Right ventricle myocardium inferior (tissue), 1 donor: Measurements from ENCODE around the gene SCRN2. TPM values are rescaled to one million over a fixed set of nuclear protein-coding genes. Genes with fewer than 3 reads are reported as not detected.

Experiments used
- ATAC-seq: fragments of 200-7000 bp; cut with Tn5 transposase; one replicate; pipeline ENCODE4 v1.9.1; 2020; ENCODE audit warnings: mild to moderate bottlenecking, moderate library complexity
- DNase-seq: peaks from one replicate; pipeline ENCODE4 v3.0.0; 2021; ENCODE audit errors: missing footprints
- intact Hi-C: fragments of 100-400 bp; cut with DNase I; formaldehyde crosslinking; loops from one replicate; pipeline ENCODE4 v1.11.0; 2022
- total RNA-seq: library from RNA; stranded (reverse); fragmentation: NEBNext Ultra II Directional; extraction: Animal tissue kit (Norgen Biotek cat#: 25700); gene quantifications from one replicate; pipeline ENCODE4 v1.2.1, GENCODE V29; 2021
- donor health status: DM: no; HTN: yes; CAD: no; lungs with severe emphysema.

Gene SCRN2
- total RNA-seq, 1 donor from 2014 or later, result 27.0 TPM

- DNase-seq (no peak), ATAC-seq (peak; percentile 84)
- intact Hi-C loops, result no loop called here
Measured at GRCh38 chr17:47850692-47851573, 9.9 kb upstream of the SCRN2 start, which contains the start of gene SP6. TSS of gene SP6 (minus strand) at chr17:47851163. CDS start at chr17:47848429, 2,734 bp downstream.

- ATAC-seq, result no peak
- intact Hi-C loops, result no loop called here
- no peak for DNase-seq
Measured at GRCh38 chr17:47850373-47850691, 9.3 kb upstream of the SCRN2 start.

- DNase-seq (no peak), ATAC-seq (no peak)
- intact Hi-C loops, result no loop called here
Measured at GRCh38 chr17:47848198-47848513, 7.1 kb upstream of the SCRN2 start.

GRCh38 chr17:47847341-47848197, 6.5 kb upstream of the SCRN2 start:
- intact Hi-C loops, result no loop called here
- DNase-seq, result no peak
- no peak for ATAC-seq

GRCh38 chr17:47846716-47847340, 5.8 kb upstream of the SCRN2 start:
- intact Hi-C loops, result no loop called here
- ATAC-seq (no peak), DNase-seq (no peak)

- intact Hi-C loops, result no loop called here
- no peak for ATAC-seq
Measured at GRCh38 chr17:47845716-47846075, 4.6 kb upstream of the SCRN2 start.

GRCh38 chr17:47844814-47845715, 4.0 kb upstream of the SCRN2 start:
- ATAC-seq, result no peak
- DNase-seq, result no peak

More at GRCh38 chr17:47845716-47846075, 4.6 kb upstream of the SCRN2 start:
- DNase-seq, result no peak

GRCh38 chr17:47844227-47844626, 3.2 kb upstream of the SCRN2 start:
- no peak for ATAC-seq
- DNase-seq, result no peak
- intact Hi-C loops, result no loop called here

More at GRCh38 chr17:47844814-47845715, 4.0 kb upstream of the SCRN2 start:
- intact Hi-C loops, result no loop called here

- intact Hi-C loops, result no loop called here
- no peak for DNase-seq
- no peak for ATAC-seq
Measured at GRCh38 chr17:47843391-47843730, 2.3 kb upstream of the SCRN2 start.

GRCh38 chr17:47841488-47842291, 617 bp upstream of the SCRN2 start:
- DNase-seq (no peak), ATAC-seq (no peak)
- intact Hi-C loops, result loop anchor here (1.0 to 2.0 kb wide), 4 partner anchors 49 to 183 kb away; no protein-coding TSS in a partner anchor

- ATAC-seq, result no peak
- DNase-seq, result no peak
Measured at GRCh38 chr17:47840001-47840741, 902 bp downstream of the SCRN2 start.

GRCh38 chr17:47839071-47839470, 2.0 kb downstream of the SCRN2 start:
- no peak for ATAC-seq
- no peak for DNase-seq
- intact Hi-C loops, result no loop called here

More at GRCh38 chr17:47840001-47840741, 902 bp downstream of the SCRN2 start:
- intact Hi-C loops, result loop anchor here (2.0 kb wide), 2 partner anchors 109 to 185 kb away; no protein-coding TSS in a partner anchor

GRCh38 chr17:47838636-47839035, 2.4 kb downstream of the SCRN2 start:
- DNase-seq (no peak), ATAC-seq (no peak)
- intact Hi-C loops, result no loop called here

- intact Hi-C loops, result no loop called here
- DNase-seq (no peak), ATAC-seq (no peak)
Measured at GRCh38 chr17:47837401-47838039, 3.6 kb downstream of the SCRN2 start.

GRCh38 chr17:47836601-47837000, 4.5 kb downstream of the SCRN2 start:
- intact Hi-C loops, result no loop called here

GRCh38 chr17:47834756-47835155, 6.3 kb downstream of the SCRN2 start:
- DNase-seq (no peak), ATAC-seq (no peak)
- intact Hi-C loops, result no loop called here

More at GRCh38 chr17:47836601-47837000, 4.5 kb downstream of the SCRN2 start:
- ATAC-seq, result no peak
- no peak for DNase-seq

GRCh38 chr17:47831934-47832327, 9.1 kb downstream of the SCRN2 start:
- ATAC-seq, result peak; percentile 14
- DNase-seq, result no peak
- intact Hi-C loops, result no loop called here
